Activated B cell treated with CpG ODN at 0.5 μM for 24 hours (primary cell): ENCODE measurements around the gene JDP2. TPM values are rescaled to one million over a fixed set of nuclear protein-coding genes. Genes with fewer than 3 reads are reported as not detected.

ENCODE experiments used
- ATAC-seq: fragments of 200-7000 bp; cut with Tn5 transposase; one replicate; pipeline ENCODE4 v1.10.0; 2021; ENCODE audit warnings: low read depth, mild to moderate bottlenecking, moderate library complexity
- CTCF ChIA-PET: fragments of 350-600 bp; sonication (Branson Sonifier 250); formaldehyde crosslinking; loops from one replicate; lab custom pipeline; 2021; ENCODE audit warnings: antibody characterized with exemption; lab: Charles Lee
- POLR2A ChIA-PET: fragments of 350-600 bp; sonication (Branson Sonifier 250); formaldehyde crosslinking; loops from one replicate; lab custom pipeline; 2021; ENCODE audit warnings: antibody characterized with exemption; lab: Charles Lee
- DNase-seq: peaks from one replicate; pipeline ENCODE4 v3.0.0; 2022
- H3K27ac Mint-ChIP-seq: one replicate; pipeline ENCODE4 v1.8.0; 2020; ENCODE audit warnings: mixed read lengths
- H3K27me3 Mint-ChIP-seq: one replicate; pipeline ENCODE4 v1.8.0; 2021; ENCODE audit warnings: mixed read lengths
- H3K36me3 Mint-ChIP-seq: one replicate; pipeline ENCODE4 v1.8.0; 2021; ENCODE audit warnings: low read depth, mixed read lengths
- H3K4me1 Mint-ChIP-seq: one replicate; pipeline ENCODE4 v1.8.0; 2021; ENCODE audit warnings: mixed read lengths
- H3K4me3 Mint-ChIP-seq: one replicate; pipeline ENCODE4 v1.8.0; 2020; ENCODE audit warnings: mild to moderate bottlenecking, mixed read lengths
- H3K9me3 Mint-ChIP-seq: one replicate; pipeline ENCODE4 v1.8.0; 2020; ENCODE audit warnings: mixed read lengths
- intact Hi-C: fragments of 100-400 bp; cut with micrococcal nuclease; formaldehyde crosslinking; loops from one replicate; pipeline ENCODE4 v1.15.1; 2024
- total RNA-seq: library from RNA; stranded (reverse); gene quantifications from 2 replicates; pipeline ENCODE4 v1.2.3, GENCODE V29; 2022
- TF ChIP-seq, protein P1 (sequence below): fragments of 200-600 bp; IDR thresholded peaks from one replicate; pipeline ENCODE4 v1.8.0; 2022; ENCODE audit warnings: antibody characterized with exemption, mild to moderate bottlenecking

The JDP2 gene
- total RNA-seq, 1 donor from 2014 or later: 21.2 TPM

DNA sequence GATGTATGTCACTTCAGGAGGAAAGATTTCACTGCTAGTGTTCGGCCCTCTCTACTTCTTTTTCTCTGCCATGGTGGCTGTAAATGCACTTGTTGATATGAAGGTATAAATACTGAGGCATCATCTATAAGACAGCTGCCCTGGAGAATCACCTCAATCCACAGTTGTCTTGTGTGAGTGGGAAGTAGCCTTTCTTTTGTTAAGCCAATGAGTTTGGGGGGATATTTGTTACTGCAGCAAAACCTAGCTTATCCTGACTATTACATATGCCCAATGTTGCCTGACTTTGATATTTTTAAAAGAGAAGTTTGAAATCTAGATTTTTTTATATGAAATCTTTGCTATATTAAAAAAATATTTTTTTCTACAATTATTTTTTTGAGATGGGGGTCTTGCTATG, 3.3 kb upstream of the JDP2 start:
- H3K4me1 Mint-ChIP-seq: peaks cover 36% of the 10 kb centered on the region
- ChIA-PET CTCF (interaction anchor here (1.7 to 2.6 kb wide), 2 partner anchors 29 to 137 kb away, joined by 6 to 9 read pairs; no protein-coding TSS in a partner anchor), POLR2A (interaction anchor here (0.6 to 1.5 kb wide), 3 partner anchors 9 to 328 kb away, joined by 4 to 7 read pairs (median 5); no protein-coding TSS in a partner anchor)
- DNase-seq (no peak), ATAC-seq (no peak)
- intact Hi-C loops: no loop called here
- no peaks in the 10 kb centered on the region for H3K27me3 Mint-ChIP-seq
- TF ChIP-seq, protein P1, sequence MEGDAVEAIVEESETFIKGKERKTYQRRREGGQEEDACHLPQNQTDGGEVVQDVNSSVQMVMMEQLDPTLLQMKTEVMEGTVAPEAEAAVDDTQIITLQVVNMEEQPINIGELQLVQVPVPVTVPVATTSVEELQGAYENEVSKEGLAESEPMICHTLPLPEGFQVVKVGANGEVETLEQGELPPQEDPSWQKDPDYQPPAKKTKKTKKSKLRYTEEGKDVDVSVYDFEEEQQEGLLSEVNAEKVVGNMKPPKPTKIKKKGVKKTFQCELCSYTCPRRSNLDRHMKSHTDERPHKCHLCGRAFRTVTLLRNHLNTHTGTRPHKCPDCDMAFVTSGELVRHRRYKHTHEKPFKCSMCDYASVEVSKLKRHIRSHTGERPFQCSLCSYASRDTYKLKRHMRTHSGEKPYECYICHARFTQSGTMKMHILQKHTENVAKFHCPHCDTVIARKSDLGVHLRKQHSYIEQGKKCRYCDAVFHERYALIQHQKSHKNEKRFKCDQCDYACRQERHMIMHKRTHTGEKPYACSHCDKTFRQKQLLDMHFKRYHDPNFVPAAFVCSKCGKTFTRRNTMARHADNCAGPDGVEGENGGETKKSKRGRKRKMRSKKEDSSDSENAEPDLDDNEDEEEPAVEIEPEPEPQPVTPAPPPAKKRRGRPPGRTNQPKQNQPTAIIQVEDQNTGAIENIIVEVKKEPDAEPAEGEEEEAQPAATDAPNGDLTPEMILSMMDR: no peak
- no peak overlapping the region for H3K4me3 Mint-ChIP-seq
- H3K36me3 Mint-ChIP-seq: no peaks in the 10 kb centered on the region
- no peaks in the 10 kb centered on the region for H3K9me3 Mint-ChIP-seq
- no peak overlapping the region for H3K27ac Mint-ChIP-seq

GRCh38 chr14:75425446-75425845, 2.4 kb upstream of the JDP2 start:
- no peaks in the 10 kb centered on the region for H3K9me3 Mint-ChIP-seq
- H3K4me3 Mint-ChIP-seq: no peak overlapping the region
- peak overlapping the region; percentile 96 for H3K27ac Mint-ChIP-seq
- peaks cover 35% of the 10 kb centered on the region for H3K4me1 Mint-ChIP-seq
- TF ChIP-seq, protein P1: no peak
- DNase-seq (no peak), ATAC-seq (no peak)
- ChIA-PET CTCF (interaction anchor here (0.8 to 2.6 kb wide), 3 partner anchors 28 to 136 kb away, joined by 3 to 9 read pairs (median 6); no protein-coding TSS in a partner anchor), POLR2A (interaction anchor here (1.5 to 2.6 kb wide), 3 partner anchors 8 to 121 kb away, joined by 4 to 8 read pairs (median 5); partner anchors contain the start of gene BATF)
- no peaks in the 10 kb centered on the region for H3K36me3 Mint-ChIP-seq
- intact Hi-C loops: loop anchor here (5.0 kb wide), 1 partner anchor 62 kb away; no protein-coding TSS in a partner anchor
- no peaks in the 10 kb centered on the region for H3K27me3 Mint-ChIP-seq

- Mint-ChIP-seq H3K27ac (peak overlapping the region; percentile 96), H3K4me1 (peaks cover 37% of the 10 kb centered on the region), H3K27me3 (no peaks in the 10 kb centered on the region), H3K9me3 (no peaks in the 10 kb centered on the region), H3K36me3 (peaks cover 3% of the 10 kb centered on the region), H3K4me3 (peak overlapping the region; percentile 88)
- peak; percentile 73 for ATAC-seq
- TF ChIP-seq, protein P1: no peak
- peak; percentile 30 for DNase-seq
- intact Hi-C loops: loop anchor here (2.0 to 5.0 kb wide), 5 partner anchors 61 to 234 kb away; partner anchors contain the start of genes ERG28 and TTLL5
- POLR2A ChIA-PET: interaction anchor here (0.7 to 2.6 kb wide), 6 partner anchors 13 to 234 kb away, joined by 4 to 9 read pairs (median 4); partner anchors contain the start of genes BATF, ERG28 and TTLL5
- CTCF ChIA-PET: interaction anchor here (0.8 kb wide), 1 partner anchor 27 kb away, joined by 3 read pairs; no protein-coding TSS in a partner anchor
Observed at GRCh38 chr14:75426332-75427125, 1.3 kb upstream of the JDP2 start.

- H3K9me3 Mint-ChIP-seq: no peaks in the 10 kb centered on the region
- peaks cover 37% of the 10 kb centered on the region for H3K4me1 Mint-ChIP-seq
- intact Hi-C loops: loop anchor here (2.0 to 5.0 kb wide), 5 partner anchors 60 to 234 kb away; partner anchors contain the start of genes ERG28 and TTLL5
- ATAC-seq: peak; percentile 38
- DNase-seq: no peak
- POLR2A ChIA-PET: interaction anchor here (0.7 to 2.6 kb wide), 6 partner anchors 13 to 233 kb away, joined by 4 to 9 read pairs (median 4); partner anchors contain the start of genes BATF, ERG28 and TTLL5
- TF ChIP-seq, protein P1: no peak
- CTCF ChIA-PET: no interaction called here
- H3K4me3 Mint-ChIP-seq: peak overlapping the region; percentile 88
- peaks cover 5% of the 10 kb centered on the region for H3K36me3 Mint-ChIP-seq
- peak overlapping the region; percentile 96 for H3K27ac Mint-ChIP-seq
- no peaks in the 10 kb centered on the region for H3K27me3 Mint-ChIP-seq
Observed at GRCh38 chr14:75427126-75427481, 718 bp upstream of the JDP2 start.
